Activated naive CD4-positive, alpha-beta T cell treated with anti-CD3 and anti-CD28 coated beads, Interleukin-2, amount 50 U/mL, for 72 hours (primary cell): ENCODE measurements around the gene NAV2. TPM values are rescaled to one million over a fixed set of nuclear protein-coding genes. Genes with fewer than 3 reads are reported as not detected.

Experiments
- ATAC-seq, 2 donors: fragments of 150-1000 bp; cut with Tn5 transposase; 2 replicates each; pipeline ENCODE4 v1.10.0; 2021; ENCODE audit warnings: mild to moderate bottlenecking in 2 of 2, moderate library complexity in 2 of 2
- DNase-seq, 2 donors: peaks; one replicate each; pipeline ENCODE4 v3.0.0; 2021 to 2022; ENCODE audit warnings: low spot score in 2 of 2
- H3K27ac Mint-ChIP-seq, 2 donors: one replicate each; pipeline ENCODE4 v1.8.0; 2022; ENCODE audit warnings: mild to moderate bottlenecking in 2 of 2, mixed read lengths in 2 of 2
- H3K36me3 Mint-ChIP-seq, 2 donors: one replicate each; pipeline ENCODE4 v1.8.0; 2022; ENCODE audit warnings: mixed read lengths in 2 of 2
- H3K9me3 Mint-ChIP-seq, 2 donors: one replicate each; pipeline ENCODE4 v1.8.0; 2022; ENCODE audit warnings: mixed read lengths in 2 of 2
- total RNA-seq, 2 donors: library from RNA; stranded (reverse); gene quantifications; one replicate each; pipeline ENCODE4 v1.2.3, GENCODE V29; 2022

The NAV2 gene
- total RNA-seq, 2 donors from 2014 or later: 0.27 to 0.88 TPM

DNA sequence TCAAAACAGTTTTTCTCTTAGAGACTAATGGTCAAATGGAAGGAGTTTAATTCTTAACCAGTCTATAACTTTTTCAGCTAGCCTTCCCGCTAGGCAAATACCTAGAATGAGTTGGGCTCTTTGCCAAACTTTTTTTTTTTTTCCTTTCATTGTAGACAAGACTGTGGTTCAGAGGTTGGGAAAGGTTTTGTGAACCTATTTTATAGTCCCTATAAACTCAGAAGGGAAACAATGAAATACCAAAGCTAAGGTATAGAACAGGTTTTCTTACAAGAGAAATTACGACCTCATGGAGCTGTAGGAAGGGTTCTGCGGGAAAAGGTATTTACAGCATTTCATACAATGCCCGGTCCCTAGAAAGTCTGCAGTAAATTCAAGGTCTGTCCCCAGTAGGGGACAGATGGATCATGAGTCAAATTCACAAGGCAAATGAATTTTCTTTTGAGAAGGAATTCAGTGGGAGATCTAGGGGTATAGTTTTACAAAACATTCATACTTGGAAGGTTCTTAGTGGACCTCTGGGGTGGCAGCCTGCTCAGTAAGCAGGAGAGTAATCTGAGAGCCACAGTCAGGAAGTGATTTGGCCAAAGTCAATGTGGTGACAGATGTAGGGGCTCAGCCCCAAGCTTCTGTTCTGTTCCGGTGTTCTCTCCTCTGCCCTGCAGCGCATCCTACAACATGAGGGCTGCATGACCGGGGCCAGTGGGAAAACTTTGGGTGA lies 300.9 kb downstream of the NAV2 start:
- Mint-ChIP-seq H3K27ac (no peak overlapping the region), H3K36me3 (no peaks in the 10 kb centered on the region), H3K9me3 (no peaks in the 10 kb centered on the region)
- DNase-seq (no peak), ATAC-seq (no peak)

DNA sequence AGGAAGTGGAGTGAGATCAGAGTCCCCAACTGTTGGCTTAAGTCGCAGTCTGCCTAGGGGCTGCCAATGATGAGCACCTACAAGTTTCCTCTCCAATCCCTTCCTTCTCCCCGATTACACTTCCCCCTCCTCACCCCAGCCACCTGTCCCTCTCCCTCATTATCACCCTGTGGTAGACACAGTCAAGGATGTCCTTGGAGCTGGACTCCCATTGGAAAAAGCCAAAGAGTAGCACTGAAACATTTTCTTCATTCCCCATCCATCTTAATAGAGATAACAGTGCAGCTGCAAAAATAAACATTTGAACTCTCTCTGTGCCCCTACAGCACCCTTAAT lies 301.4 kb downstream of the NAV2 start:
- no peaks in the 10 kb centered on the region for H3K36me3 Mint-ChIP-seq
- H3K9me3 Mint-ChIP-seq: no peaks in the 10 kb centered on the region
- no peak for ATAC-seq
- no peak for DNase-seq
- no peak overlapping the region for H3K27ac Mint-ChIP-seq

DNA sequence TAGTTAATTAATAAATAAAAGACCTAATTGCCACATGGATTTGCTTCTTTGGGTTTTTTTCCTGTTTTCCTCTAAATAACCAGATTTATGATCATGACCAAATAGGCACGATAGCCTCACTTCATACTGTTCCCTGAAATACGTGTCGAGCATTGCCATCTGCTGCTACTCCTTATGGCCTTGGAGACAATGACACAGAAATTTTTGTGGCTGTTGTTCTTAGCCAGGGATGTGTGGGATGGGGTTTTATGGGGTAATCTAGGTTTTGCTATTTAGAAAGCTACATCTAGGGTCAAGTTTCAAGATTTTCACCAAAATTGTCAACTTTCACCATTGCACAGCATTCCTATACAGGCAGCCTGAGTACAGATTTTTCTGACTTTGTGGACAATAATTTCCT lies 302.5 kb downstream of the NAV2 start:
- no peak overlapping the region for H3K27ac Mint-ChIP-seq
- DNase-seq (no peak), ATAC-seq (no peak)
- no peaks in the 10 kb centered on the region for H3K9me3 Mint-ChIP-seq
- H3K36me3 Mint-ChIP-seq: no peaks in the 10 kb centered on the region

DNA sequence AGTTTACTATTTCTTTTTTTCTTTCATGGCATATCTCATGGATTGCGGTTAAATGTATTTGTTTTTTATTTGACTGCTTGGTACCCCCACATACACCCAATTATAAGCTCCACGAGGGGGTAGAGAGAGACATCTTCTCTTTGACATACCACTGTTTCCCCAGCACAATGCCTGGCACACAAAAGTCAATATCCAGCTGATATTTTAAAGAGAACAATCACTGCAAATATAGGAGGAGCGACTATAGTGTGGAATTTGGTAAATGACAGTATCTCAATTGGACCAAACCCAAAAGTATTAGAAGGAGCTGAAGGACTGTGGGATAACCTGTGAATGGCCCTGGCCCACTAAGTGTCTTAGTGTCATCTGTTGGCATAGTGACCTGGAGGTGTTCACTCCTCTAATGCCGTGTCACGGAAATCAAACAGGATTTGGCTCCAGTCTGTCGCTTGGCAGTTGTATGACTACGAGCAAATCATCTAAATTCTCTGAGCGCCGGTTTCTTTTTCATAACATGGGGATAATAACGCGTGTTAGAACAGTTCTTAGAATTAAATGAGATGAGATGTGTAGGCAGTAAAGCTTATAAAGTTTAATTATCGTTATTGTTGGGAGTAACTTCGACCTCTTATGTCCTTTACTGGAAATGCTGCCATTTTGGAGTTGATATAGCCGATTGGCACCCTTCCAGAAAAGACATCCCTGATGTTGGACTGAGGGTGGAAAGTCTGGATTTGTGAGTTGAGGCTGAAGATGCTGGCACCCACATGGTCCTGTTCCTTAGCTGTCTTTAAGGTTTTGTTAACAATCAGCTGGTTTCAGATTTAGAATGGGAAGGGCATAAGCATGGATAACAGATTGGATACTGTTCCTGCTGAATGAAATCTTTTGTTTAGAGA lies 303.1 kb downstream of the NAV2 start:
- Mint-ChIP-seq H3K36me3 (no peaks in the 10 kb centered on the region), H3K27ac (no peak overlapping the region), H3K9me3 (no peaks in the 10 kb centered on the region)
- no peak for ATAC-seq
- DNase-seq: no peak

DNA sequence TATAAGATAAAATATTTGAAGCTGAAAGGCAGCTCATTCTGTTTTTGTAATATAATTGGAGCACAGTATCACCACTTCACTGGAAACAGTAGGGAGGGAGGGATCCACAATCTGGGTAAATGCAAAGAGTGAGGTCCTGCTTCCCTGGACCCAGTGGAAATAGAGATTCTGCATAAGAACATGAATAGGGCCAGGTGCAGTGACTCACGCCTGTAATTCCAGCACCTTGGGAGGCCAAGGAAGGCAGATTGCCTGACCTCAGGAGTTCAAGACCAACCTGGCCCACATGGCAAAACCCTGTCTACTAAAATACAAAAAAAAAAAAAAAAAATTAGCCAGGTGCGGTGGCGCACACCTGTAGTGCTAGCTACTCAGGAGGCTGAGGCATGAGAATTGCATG lies 303.9 kb downstream of the NAV2 start:
- Mint-ChIP-seq H3K27ac (no peak overlapping the region), H3K36me3 (no peaks in the 10 kb centered on the region), H3K9me3 (no peaks in the 10 kb centered on the region)
- no peak for ATAC-seq
- no peak for DNase-seq

DNA sequence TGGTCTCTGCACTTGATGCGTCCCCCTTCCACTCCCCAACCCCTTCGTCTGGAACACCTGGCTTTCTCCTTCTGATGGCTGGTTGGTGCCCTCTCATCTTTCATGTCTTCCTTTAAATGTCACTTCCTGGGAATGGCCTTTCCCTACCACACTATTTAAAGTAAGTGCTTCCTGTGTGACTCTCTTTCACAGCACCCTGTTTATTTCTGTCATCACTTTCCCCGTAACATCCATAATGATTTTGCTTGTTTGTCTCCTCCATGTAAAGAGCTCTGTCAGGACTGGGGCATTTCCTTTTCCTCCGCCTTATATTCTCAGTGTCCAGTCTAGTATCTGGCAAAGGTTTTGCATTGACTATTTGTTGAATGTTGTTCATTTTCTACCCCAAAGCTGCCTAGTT lies 304.7 kb downstream of the NAV2 start:
- Mint-ChIP-seq H3K9me3 (no peaks in the 10 kb centered on the region), H3K27ac (no peak overlapping the region), H3K36me3 (no peaks in the 10 kb centered on the region)
- DNase-seq (no peak), ATAC-seq (no peak)

DNA sequence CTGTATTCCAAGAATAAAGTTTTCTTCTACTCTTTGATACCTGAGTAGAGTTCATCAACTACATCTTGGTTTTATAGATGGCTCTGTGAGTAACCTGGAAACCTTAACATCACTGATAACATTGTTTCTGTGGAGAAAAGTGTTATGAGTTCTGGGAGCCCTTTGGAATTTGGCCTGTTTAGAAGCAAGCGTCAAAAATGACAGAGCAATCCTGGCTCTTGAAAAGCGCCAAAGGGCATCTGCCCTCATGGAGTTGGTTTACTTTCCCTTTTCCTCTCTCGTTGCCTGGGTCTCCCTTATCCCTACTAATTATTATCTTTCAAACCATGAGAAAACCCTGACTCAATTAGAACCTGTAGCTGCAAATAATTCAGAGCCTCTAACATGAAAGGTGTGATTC lies 307.6 kb downstream of the NAV2 start:
- no peak for ATAC-seq
- Mint-ChIP-seq H3K36me3 (no peaks in the 10 kb centered on the region), H3K27ac (no peak overlapping the region), H3K9me3 (no peaks in the 10 kb centered on the region)
- no peak for DNase-seq

DNA sequence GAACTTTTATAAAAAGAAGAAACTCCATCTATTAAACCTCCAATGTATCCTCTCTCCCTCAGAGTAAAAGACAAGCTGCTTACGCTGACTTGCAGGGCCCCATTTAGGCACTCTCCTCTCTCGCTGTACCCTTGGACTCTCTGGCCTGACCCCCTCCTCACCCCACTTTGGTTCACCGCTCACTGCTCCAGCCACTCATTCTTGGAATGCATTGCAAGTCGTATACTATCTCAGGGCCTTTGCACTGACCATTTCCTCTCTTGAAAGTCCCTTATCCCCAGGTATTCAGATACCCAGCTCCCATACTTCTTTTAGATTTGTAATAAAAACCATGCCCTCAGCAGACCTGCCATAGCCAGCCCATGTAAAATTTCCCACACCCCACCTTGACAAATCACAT lies 308.1 kb downstream of the NAV2 start:
- no peak for DNase-seq
- no peak overlapping the region for H3K27ac Mint-ChIP-seq
- no peaks in the 10 kb centered on the region for H3K36me3 Mint-ChIP-seq
- ATAC-seq: no peak
- no peaks in the 10 kb centered on the region for H3K9me3 Mint-ChIP-seq

DNA sequence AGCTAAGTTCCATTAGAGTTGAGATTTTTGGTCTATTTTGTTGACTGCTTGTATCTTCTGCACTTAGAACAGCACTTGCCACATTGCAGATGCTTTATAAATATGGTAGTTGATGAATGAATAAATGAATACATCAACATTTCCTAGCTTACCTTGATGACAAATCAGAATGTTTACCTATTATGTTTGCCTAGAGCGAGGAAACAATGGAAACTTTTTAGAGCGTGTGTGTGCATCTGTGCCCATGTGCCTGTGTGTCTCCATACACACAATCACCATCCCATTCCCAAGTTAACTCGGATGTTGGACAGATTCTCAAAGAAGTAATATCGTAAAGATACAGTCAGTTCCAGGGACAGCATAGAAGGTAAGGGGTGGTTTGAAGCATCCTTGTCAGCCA lies 308.6 kb downstream of the NAV2 start:
- Mint-ChIP-seq H3K27ac (no peak overlapping the region), H3K36me3 (no peaks in the 10 kb centered on the region), H3K9me3 (no peaks in the 10 kb centered on the region)
- no peak for DNase-seq
- no peak for ATAC-seq

DNA sequence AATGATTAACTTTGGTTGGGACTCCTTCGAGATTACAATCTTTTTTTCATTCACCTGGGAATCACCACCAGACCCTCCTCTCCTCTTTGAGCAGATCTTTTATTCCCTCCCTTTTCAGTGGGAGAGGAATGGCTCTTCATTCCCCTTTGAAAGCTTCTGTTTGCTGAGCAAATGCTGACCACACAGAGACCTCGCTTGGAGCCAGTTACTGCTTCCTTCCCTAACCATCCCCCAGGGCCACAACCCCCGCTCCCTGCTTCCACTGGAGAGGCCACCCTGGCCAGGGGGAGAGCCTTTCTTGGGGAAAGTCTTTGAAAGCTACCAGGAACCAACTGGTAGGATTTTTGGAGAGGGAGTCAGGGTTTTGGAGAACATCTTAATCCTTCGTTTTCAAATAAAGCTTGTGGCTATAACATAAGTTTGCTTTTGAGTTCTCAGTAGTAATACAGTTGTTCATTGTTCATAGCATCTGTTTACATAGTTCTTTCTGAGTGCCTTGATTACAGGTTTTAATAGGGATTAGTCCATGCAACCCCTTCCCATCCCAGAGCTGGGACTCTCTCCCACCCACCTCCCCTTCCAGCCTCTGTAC lies 309.2 kb downstream of the NAV2 start:
- no peaks in the 10 kb centered on the region for H3K9me3 Mint-ChIP-seq
- DNase-seq (no peak), ATAC-seq (no peak)
- no peaks in the 10 kb centered on the region for H3K36me3 Mint-ChIP-seq
- H3K27ac Mint-ChIP-seq: no peak overlapping the region

DNA sequence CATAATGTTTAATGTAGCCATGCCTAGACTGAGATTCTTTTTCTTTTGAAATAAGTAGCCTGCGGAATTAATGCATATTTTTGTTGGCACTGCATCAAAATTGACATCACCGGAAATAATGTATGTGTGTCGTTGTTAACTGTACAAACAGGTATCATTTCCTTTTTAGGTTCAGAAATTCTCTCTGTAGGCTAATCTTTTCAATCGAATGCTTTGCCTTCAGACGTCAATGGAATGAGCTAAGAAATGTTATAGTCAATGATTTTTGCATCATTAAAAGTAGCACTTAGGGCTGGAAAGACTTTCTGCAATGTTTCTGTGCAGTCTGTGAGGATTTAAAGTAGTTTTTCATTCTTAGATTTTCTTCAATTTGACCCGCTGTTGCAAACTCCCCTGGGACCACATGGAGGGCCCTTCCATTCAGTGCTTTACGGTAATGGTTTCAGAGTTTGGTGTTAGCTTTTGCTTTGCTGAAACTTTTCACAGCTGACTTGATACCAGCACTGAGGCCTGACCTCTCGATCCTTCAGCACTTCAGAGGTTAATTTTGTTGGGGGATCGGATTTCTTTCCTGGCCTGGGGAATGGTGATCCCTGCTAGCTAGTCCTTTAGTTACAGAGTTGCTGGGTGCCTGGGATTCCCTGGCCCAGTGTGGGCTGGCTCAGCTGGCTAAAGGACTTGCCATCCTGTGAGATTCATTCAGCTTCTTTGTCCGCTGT lies 309.9 kb downstream of the NAV2 start:
- Mint-ChIP-seq H3K36me3 (no peaks in the 10 kb centered on the region), H3K27ac (no peak overlapping the region), H3K9me3 (no peaks in the 10 kb centered on the region)
- no peak for ATAC-seq
- DNase-seq: no peak

DNA sequence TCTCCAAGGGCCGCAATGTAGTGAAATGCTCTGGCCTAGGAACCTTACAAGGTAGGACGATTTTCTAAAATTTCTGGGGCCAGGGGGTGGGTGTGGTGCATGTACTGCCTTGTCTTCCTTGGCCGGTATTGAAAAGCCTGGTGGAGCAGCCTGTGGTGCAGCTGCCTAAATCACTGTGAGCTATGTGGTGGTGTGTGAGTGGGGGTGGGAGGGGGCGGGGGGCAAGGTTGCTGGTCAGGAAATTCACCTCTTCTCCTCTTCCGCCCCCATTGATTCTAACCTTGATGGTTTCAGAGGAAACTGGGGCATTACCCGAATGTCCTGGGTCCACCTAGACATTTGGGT lies 310.4 kb downstream of the NAV2 start:
- Mint-ChIP-seq H3K27ac (no peak overlapping the region), H3K36me3 (no peaks in the 10 kb centered on the region), H3K9me3 (no peaks in the 10 kb centered on the region)
- DNase-seq: no peak
- ATAC-seq: no peak

DNA sequence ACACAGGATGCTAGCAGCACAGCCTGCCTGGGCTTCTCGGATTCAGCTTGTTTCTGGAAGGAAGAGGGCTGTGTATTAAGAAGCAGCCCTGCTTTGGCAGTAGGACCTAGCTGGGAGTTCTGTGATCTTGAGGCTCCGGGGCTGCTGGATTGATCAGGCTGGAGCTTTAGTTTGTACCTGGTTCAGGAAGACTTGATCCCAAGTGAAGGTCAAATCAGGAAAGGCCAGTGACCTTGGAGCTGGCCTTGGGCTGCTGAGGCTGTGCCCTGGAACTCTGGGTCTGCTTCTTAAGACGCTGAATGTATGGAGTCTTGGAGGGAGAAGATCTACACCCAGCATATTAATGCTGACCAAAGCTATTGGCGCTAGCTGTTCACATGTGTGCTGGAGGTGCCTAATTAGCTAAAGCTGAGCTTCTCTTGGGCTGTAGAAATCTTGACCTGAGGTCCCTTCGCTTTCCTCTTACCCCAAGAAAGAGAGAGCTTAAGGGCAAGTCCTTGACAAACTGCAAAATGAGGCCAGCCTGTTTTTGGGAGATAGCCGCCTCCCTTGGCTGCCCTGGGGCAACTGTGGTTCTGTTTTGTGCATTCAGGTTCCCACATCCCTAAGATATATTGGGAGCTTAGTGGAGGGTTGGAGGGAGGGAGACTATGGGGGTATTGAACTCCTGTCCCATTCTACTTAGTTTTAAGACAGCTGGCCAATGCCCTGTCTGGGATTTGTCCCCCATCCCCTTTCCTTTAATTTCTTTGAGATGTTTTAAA lies 311.7 kb downstream of the NAV2 start:
- no peak for DNase-seq
- Mint-ChIP-seq H3K27ac (no peak overlapping the region), H3K9me3 (no peaks in the 10 kb centered on the region), H3K36me3 (no peaks in the 10 kb centered on the region)
- no peak for ATAC-seq

DNA sequence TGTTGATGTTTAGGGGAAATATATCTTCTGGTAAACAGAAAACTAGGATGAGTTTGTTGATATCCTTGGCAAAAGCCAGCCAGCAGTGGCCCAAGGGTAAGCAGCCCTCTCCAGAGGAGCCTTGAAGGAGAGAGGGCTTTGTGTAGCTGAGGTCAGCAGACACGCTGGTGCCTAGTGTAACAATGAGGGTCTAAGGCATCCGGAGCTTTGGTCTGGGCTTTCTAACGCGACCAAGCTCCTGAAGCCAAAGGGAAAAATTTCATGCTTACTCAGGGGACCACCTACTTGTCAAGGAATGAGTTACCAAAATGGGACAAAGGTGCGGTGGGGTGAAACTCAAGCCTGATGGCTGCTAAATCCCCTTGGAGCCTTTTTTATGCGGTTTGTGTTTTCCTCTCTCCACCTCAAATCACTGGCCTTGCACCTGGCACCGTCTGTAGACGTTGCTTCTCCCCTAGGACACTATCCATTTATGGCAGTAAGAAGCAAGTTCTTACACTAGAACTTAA lies 312.7 kb downstream of the NAV2 start:
- no peak for DNase-seq
- no peak for ATAC-seq
- Mint-ChIP-seq H3K27ac (no peak overlapping the region), H3K9me3 (no peaks in the 10 kb centered on the region), H3K36me3 (no peaks in the 10 kb centered on the region)

DNA sequence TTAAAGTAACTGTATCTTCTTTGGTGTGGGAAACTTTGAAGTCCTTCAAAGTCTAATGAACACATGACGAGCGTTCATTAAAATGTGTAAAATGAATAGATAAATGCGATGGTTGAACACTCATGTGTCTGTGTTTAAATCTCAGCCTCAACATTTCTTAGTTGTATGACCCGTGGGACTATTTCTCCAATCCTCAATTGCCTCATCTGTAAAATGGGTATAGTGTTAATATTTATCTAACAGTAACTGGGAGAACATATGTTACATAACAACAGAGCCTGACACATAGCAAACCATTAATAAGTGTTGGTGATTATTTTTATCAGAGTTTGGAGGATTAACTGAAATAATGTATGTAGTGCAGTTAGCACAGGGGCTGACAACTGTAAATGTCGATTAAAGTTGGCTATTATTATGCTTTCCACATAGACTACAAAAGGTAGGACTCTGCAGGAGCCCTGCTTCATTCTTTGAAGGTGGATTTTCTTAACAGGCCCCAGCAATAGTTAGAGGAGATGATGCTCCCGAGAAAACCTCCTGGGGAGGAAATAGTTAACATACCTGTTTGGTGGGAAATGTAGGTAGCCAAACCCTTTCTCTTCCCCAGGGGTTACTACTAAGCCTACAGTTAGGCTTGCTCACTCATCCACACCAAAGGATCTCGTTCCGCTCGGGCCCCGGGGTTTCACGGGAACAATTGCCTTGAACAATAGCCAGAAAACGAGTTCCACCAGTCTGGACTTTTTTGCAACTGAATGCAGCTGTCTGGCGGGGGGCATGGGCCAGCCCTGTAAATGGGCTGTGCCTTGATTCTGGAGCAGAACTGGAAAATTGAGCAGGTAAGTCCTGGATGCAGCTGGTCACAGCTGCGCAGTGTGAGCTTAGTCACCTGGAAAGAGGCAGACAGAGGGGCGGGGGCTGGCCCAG lies 314.3 kb downstream of the NAV2 start:
- no peaks in the 10 kb centered on the region for H3K9me3 Mint-ChIP-seq
- no peak overlapping the region for H3K27ac Mint-ChIP-seq
- H3K36me3 Mint-ChIP-seq: no peaks in the 10 kb centered on the region
- DNase-seq (no peak), ATAC-seq (no peak)
